Aorta (tissue), 5 donors: ENCODE data around the gene SIAH2. TPM values are rescaled to one million over a fixed set of nuclear protein-coding genes. Genes with fewer than 3 reads are reported as not detected.

ENCODE experiments used
- ATAC-seq: fragments of 200-7000 bp; cut with Tn5 transposase; one replicate; pipeline ENCODE4 v1.9.1; 2022; ENCODE audit warnings: moderate library complexity; ENCODE audit not compliant: low FRiP score
- DNase-seq, 2 donors: peaks; one replicate each; pipeline ENCODE4 v3.0.0-alpha.2; 2020
- H3K27ac ChIP-seq, 2 donors: one replicate each; pipeline ENCODE4 v1.5.1; 2013; ENCODE audit warnings: low read length in 2 of 2, mild to moderate bottlenecking in 2 of 2, moderate library complexity in 2 of 2, control low read depth in 1 of 2, inconsistent platforms in 1 of 2, low read depth in 1 of 2
- H3K27me3 ChIP-seq, 2 donors: one replicate each; pipeline ENCODE4 v1.6.1; 2013; ENCODE audit warnings: control low read depth in 1 of 2, low read length in 1 of 2, mild to moderate bottlenecking in 1 of 2, moderate library complexity in 1 of 2; ENCODE audit not compliant: insufficient read depth in 2 of 2, control insufficient read depth in 1 of 2
- H3K36me3 ChIP-seq, 2 donors: one replicate each; pipeline ENCODE4 v1.6.1; 2013; ENCODE audit warnings: control low read depth in 1 of 2, low read length in 1 of 2, mild to moderate bottlenecking in 1 of 2; ENCODE audit not compliant: insufficient read depth in 2 of 2, control insufficient read depth in 1 of 2
- H3K4me1 ChIP-seq, 2 donors: one replicate each; pipeline ENCODE4 v1.6.1; 2013; ENCODE audit warnings: low read length in 2 of 2, control low read depth in 1 of 2, mild to moderate bottlenecking in 1 of 2, moderate library complexity in 1 of 2; ENCODE audit not compliant: insufficient read depth in 2 of 2, control insufficient read depth in 1 of 2
- H3K4me3 ChIP-seq, 2 donors: one replicate each; pipeline ENCODE4 v1.5.1; 2013; ENCODE audit warnings: low read length in 2 of 2, control low read depth in 1 of 2, mild to moderate bottlenecking in 1 of 2
- H3K9me3 ChIP-seq: one replicate; pipeline ENCODE4 v1.6.1; 2013; ENCODE audit warnings: mild to moderate bottlenecking, low read length; ENCODE audit not compliant: control insufficient read depth
- WGBS, 2 donors: extraction: QIAGEN DNeasy Blood & Tissue Kit; methylation state at CpG; one replicate each; pipeline ENCODE4 v1.1.7; 2013; 5-methylcytosine and 5-hydroxymethylcytosine counted together
- intact Hi-C, 2 donors: fragments of 100-400 bp; cut with DNase I; formaldehyde crosslinking; loops; one replicate each; pipeline versions ENCODE4 v1.14.2 to v1.15.0; 2022
- long read RNA-seq, 2 donors: library from polyadenylated mRNA; unstranded; transcript quantifications; one replicate each; pipeline ENCODE4 v2.0.0, GENCODE V29; 2020 to 2021
- polyA plus RNA-seq, 2 donors: library from polyadenylated mRNA; stranded (reverse); fragments of 200-250 nt; gene quantifications; one replicate each; pipeline ENCODE4 v1.2.3, GENCODE V29; 2013
- total RNA-seq, 2 donors: library from RNA; stranded (reverse); fragmentation: NEBNext Ultra II Directional; extraction: Animal tissue kit (Norgen Biotek cat#: 25700); gene quantifications; one replicate each; pipeline ENCODE4 v1.2.1, GENCODE V29; 2021
- donor health status: healthy with polysubstance abuse.
- donor health status: Bipolar disorder and iron deficiency.
- donor health status: DM: no; HTN: no; CAD: no.
- donor health status: DM: no; HTN: no; CAD: no.
- donor health status: DM: yes; HTN: yes; CAD: no.

Gene SIAH2
- total RNA-seq (10 to 100 TPM; 18.8 to 22.4 TPM), polyA plus RNA-seq (10 to 100 TPM in 1 of 2 donors, 1 to 10 TPM in 1; 9.1 to 12.5 TPM)
- long read RNA-seq, donor 1, transcript SIAH2-201 (2 exons, 2,517 nt) = major isoform, 7 of 22 reads
- long read RNA-seq, donor 1, partial matches to known transcripts = 11 of 22 reads
- long read RNA-seq, donor 1, other reads (novel, unspliced or antisense) = 2 of 22 reads
- long read RNA-seq, donor 2, transcript SIAH2-201 (2 exons, 2,517 nt) = major isoform, 35 of 43 reads
- long read RNA-seq, donor 2, partial matches to known transcripts = 0 of 43 reads
- long read RNA-seq, donor 2, other reads (novel, unspliced or antisense) = 8 of 43 reads

- Histone ChIP-seq H3K4me3 (peak within 1 kb of the TSS; percentile 78 to 99), H3K27ac (peak within 1 kb of the TSS; percentile 63 to 98), H3K27me3 (no peaks in the 10 kb centered on the region), H3K4me1 (peaks cover 0 to under 1% of the 10 kb centered on the region in 2 donors), H3K36me3 (no peaks in the 10 kb centered on the region), H3K9me3 (no peaks in the 10 kb centered on the region)
- DNase-seq = peak; percentile 95 to 98
- intact Hi-C loops = loop anchor here in 1 of 2 donors (1.0 to 10.0 kb wide), 4 partner anchors 60 to 322 kb away; partner anchors contain the start of genes EIF2A, ERICH6, MED12L and SELENOT
- 0 to 1% methylated on average over 63 to 70 of the region's 70 CpGs for WGBS, 2 donors
- ATAC-seq = peak; percentile 95
These were observed at the start of gene SIAH2 for GRCh38 chr3:150763122-150763840. SIAH2 (minus strand) TSS chr3:150763169; CDS start chr3:150762849, 320 bp downstream.

GRCh38 chr3:150811984-150812383 is 49.0 kb upstream of the SIAH2 start:
- H3K27ac ChIP-seq = no peak overlapping the region
- intact Hi-C loops = no loop called here
- no peak for ATAC-seq
- H3K4me3 ChIP-seq = no peak overlapping the region
- H3K36me3 ChIP-seq = no peaks in the 10 kb centered on the region
- no peak for DNase-seq
- H3K27me3 ChIP-seq = no peaks in the 10 kb centered on the region
- peaks cover 2% of the 10 kb centered on the region for H3K9me3 ChIP-seq
- 82 to 85% methylated on average over 5 of the region's 5 CpGs for WGBS, 2 donors
- no peaks in the 10 kb centered on the region for H3K4me1 ChIP-seq

GRCh38 chr3:150810641-150811040 is 47.7 kb upstream of the SIAH2 start:
- 93 to 94% methylated on average over 1 of the region's 1 CpG for WGBS, 2 donors

GRCh38 chr3:150806185-150806835 is 43.3 kb upstream of the SIAH2 start:
- 63 to 76% methylated on average over 5 of the region's 5 CpGs for WGBS, 2 donors
- DNase-seq = no peak
- Histone ChIP-seq H3K4me1 (no peaks in the 10 kb centered on the region), H3K27me3 (no peaks in the 10 kb centered on the region), H3K4me3 (no peak overlapping the region), H3K27ac (no peak overlapping the region), H3K9me3 (peaks cover 5% of the 10 kb centered on the region), H3K36me3 (no peaks in the 10 kb centered on the region)
- ATAC-seq = no peak
- intact Hi-C loops = no loop called here

More at GRCh38 chr3:150810641-150811040, 47.7 kb upstream of the SIAH2 start:
- Histone ChIP-seq H3K4me1 (no peaks in the 10 kb centered on the region), H3K27ac (no peak overlapping the region), H3K36me3 (no peaks in the 10 kb centered on the region), H3K4me3 (no peak overlapping the region), H3K9me3 (peaks cover 2% of the 10 kb centered on the region), H3K27me3 (no peaks in the 10 kb centered on the region)
- DNase-seq = no peak
- intact Hi-C loops = no loop called here
- ATAC-seq = no peak

GRCh38 chr3:150805354-150805753 is 42.4 kb upstream of the SIAH2 start:
- Histone ChIP-seq H3K27me3 (no peaks in the 10 kb centered on the region), H3K27ac (no peak overlapping the region), H3K4me3 (no peak overlapping the region), H3K9me3 (peaks cover 5% of the 10 kb centered on the region), H3K36me3 (no peaks in the 10 kb centered on the region), H3K4me1 (no peaks in the 10 kb centered on the region)
- 56 to 57% methylated on average over 2 of the region's 2 CpGs for WGBS, 2 donors
- intact Hi-C loops = no loop called here
- DNase-seq = no peak
- ATAC-seq = no peak

- peaks cover 5% of the 10 kb centered on the region for H3K9me3 ChIP-seq
- H3K36me3 ChIP-seq = no peaks in the 10 kb centered on the region
- intact Hi-C loops = no loop called here
- H3K27ac ChIP-seq = no peak overlapping the region
- H3K27me3 ChIP-seq = no peaks in the 10 kb centered on the region
- no peak for ATAC-seq
- WGBS, 2 donors = 90 to 92% methylated on average over 9 of the region's 9 CpGs
- H3K4me3 ChIP-seq = no peak overlapping the region
- no peaks in the 10 kb centered on the region for H3K4me1 ChIP-seq
- DNase-seq = no peak
These were observed 40.5 kb upstream of the SIAH2 start for GRCh38 chr3:150803440-150803985.

GRCh38 chr3:150800722-150801121 is 37.8 kb upstream of the SIAH2 start:
- ATAC-seq (no peak), DNase-seq (no peak)
- H3K9me3 ChIP-seq = peaks cover 3% of the 10 kb centered on the region
- H3K27ac ChIP-seq = no peak overlapping the region
- no peaks in the 10 kb centered on the region for H3K27me3 ChIP-seq
- WGBS, 2 donors = 79 to 80% methylated on average over 2 of the region's 2 CpGs
- no peak overlapping the region for H3K4me3 ChIP-seq
- no peaks in the 10 kb centered on the region for H3K4me1 ChIP-seq
- H3K36me3 ChIP-seq = no peaks in the 10 kb centered on the region
- intact Hi-C loops = no loop called here

GRCh38 chr3:150798122-150798618 is 35.2 kb upstream of the SIAH2 start:
- DNase-seq (no peak), ATAC-seq (no peak)
- 8 to 11% methylated on average over 4 of the region's 4 CpGs for WGBS, 2 donors
- intact Hi-C loops = loop anchor here in 1 of 2 donors (10.0 kb wide), 1 partner anchor 477 kb away; the partner anchor contains the start of gene P2RY14
- H3K27ac ChIP-seq = no peak overlapping the region
- H3K9me3 ChIP-seq = no peaks in the 10 kb centered on the region
- H3K4me3 ChIP-seq = no peak overlapping the region
- H3K4me1 ChIP-seq = no peaks in the 10 kb centered on the region
- H3K27me3 ChIP-seq = no peaks in the 10 kb centered on the region
- no peaks in the 10 kb centered on the region for H3K36me3 ChIP-seq
